Endothelial cell of umbilical vein (primary cell): ENCODE measurements around the gene SLC9A1. TPM values are rescaled to one million over a fixed set of nuclear protein-coding genes. Genes with fewer than 3 reads are reported as not detected.

Source experiments
- BruUV-seq: library from RNA; stranded (reverse); fragments of 400-500 nt; replicated peaks from 2 replicates; lab custom pipeline; 2021; lab: Mats Ljungman, UMichigan
- CTCF ChIA-PET: fragments of 300-600, 350-600 bp; sonication (Branson Sonifier 250); formaldehyde crosslinking; loops from one replicate; lab custom pipeline; 2021; ENCODE audit warnings: antibody characterized with exemption, inconsistent platforms; lab: Charles Lee
- POLR2A ChIA-PET: fragments of 300-600, 350-600 bp; sonication (Branson Sonifier 250); formaldehyde crosslinking; loops from one replicate; lab custom pipeline; 2021; ENCODE audit warnings: antibody characterized with exemption, inconsistent platforms; lab: Charles Lee
- DNase-seq: peaks from one replicate; pipeline ENCODE4 v3.0.0-alpha.2; 2011; ENCODE audit warnings: low read depth, low spot score
- FAIRE-seq: peaks from 2 replicates; lab custom pipeline; 2011; peaks lifted over from hg19 to GRCh38; lab: Jason Lieb, UNC
- H2AFZ ChIP-seq: 2 replicates; pipeline ENCODE4 v1.6.0; 2012; ENCODE audit warnings: low read depth, low read length, control low read depth, inconsistent platforms
- H3K27ac ChIP-seq: 2 replicates; pipeline ENCODE4 v1.5.1; 2011; ENCODE audit warnings: low read depth, mild to moderate bottlenecking, control low read depth, low read length, moderate library complexity; ENCODE audit not compliant: insufficient read depth
- H3K27me3 ChIP-seq, 2 experiments: 2 replicates each; pipeline versions ENCODE4 v1.6.0 to v1.6.1; 2011; ENCODE audit warnings: low read length in 2 of 2, mixed read lengths in 1 of 2; ENCODE audit not compliant: control insufficient read depth in 2 of 2, insufficient read depth in 2 of 2
- H3K36me3 ChIP-seq, 2 experiments: 2 replicates in 1 of 2; 3 replicates in 1 of 2; pipeline ENCODE4 v1.5.1; 2011; ENCODE audit warnings: low read length in 2 of 2, mild to moderate bottlenecking in 1 of 2, moderate library complexity in 1 of 2; ENCODE audit not compliant: control insufficient read depth in 2 of 2, insufficient read depth in 2 of 2; ENCODE audit errors: extremely low read depth in 1 of 2
- H3K4me1 ChIP-seq: 3 replicates; pipeline ENCODE4 v1.5.1; 2011; ENCODE audit warnings: mild to moderate bottlenecking, low read length; ENCODE audit not compliant: control insufficient read depth, insufficient read depth; ENCODE audit errors: extremely low read depth
- H3K4me2 ChIP-seq: 2 replicates; pipeline ENCODE4 v1.6.1; 2011; ENCODE audit warnings: low read length, control low read depth, mixed read lengths; ENCODE audit not compliant: insufficient read depth
- H3K4me3 ChIP-seq, 3 experiments: fragments of 200-600 bp in 1 of 3; sonication (generic), shearing (Covaris generic) in 1 of 3; replicated peaks in 1 of 3; 2 replicates each; pipeline ENCODE4 v1.5.1; 2011 to 2016; ENCODE audit warnings: control low read depth in 3 of 3, low read length in 3 of 3, mild to moderate bottlenecking in 2 of 3, inconsistent platforms in 1 of 3, low read depth in 1 of 3, moderate library complexity in 1 of 3; ENCODE audit not compliant: insufficient read depth in 1 of 3
- H3K79me2 ChIP-seq: 2 replicates; pipeline ENCODE4 v1.6.0; 2012; ENCODE audit warnings: low read length, inconsistent platforms; ENCODE audit not compliant: control insufficient read depth, insufficient read depth
- H3K9ac ChIP-seq: replicated peaks from 2 replicates; pipeline ENCODE3; 2011; ENCODE audit warnings: low read length, control low read depth; ENCODE audit not compliant: insufficient read depth; ENCODE audit errors: extremely low read depth
- H3K9me1 ChIP-seq: replicated peaks from 3 replicates; pipeline ENCODE4 v1.6.0; 2011; ENCODE audit warnings: mild to moderate bottlenecking, low read length; ENCODE audit not compliant: control insufficient read depth, insufficient read depth; ENCODE audit errors: extremely low read depth
- H3K9me3 ChIP-seq: replicated peaks from 2 replicates; pipeline ENCODE4 v1.5.1; 2012; ENCODE audit warnings: low read length, inconsistent platforms; ENCODE audit not compliant: control insufficient read depth, insufficient read depth
- H4K20me1 ChIP-seq: replicated peaks from 2 replicates; pipeline ENCODE3; 2011; ENCODE audit warnings: mild to moderate bottlenecking, low read length; ENCODE audit not compliant: control insufficient read depth, insufficient read depth; ENCODE audit errors: extremely low read depth
- EZH2 ChIP-seq: IDR thresholded peaks from 2 replicates; pipeline ENCODE4 v1.6.1; 2012; ENCODE audit warnings: borderline replicate concordance, low read depth, mild to moderate bottlenecking, moderate library complexity, low read length, inconsistent platforms; ENCODE audit not compliant: severe bottlenecking
- FOS ChIP-seq: IDR thresholded peaks from 2 replicates; pipeline ENCODE4 v1.6.1; 2011; ENCODE audit warnings: mild to moderate bottlenecking, low read length, moderate library complexity, borderline replicate concordance; ENCODE audit not compliant: insufficient read depth
- GATA2 ChIP-seq: IDR thresholded peaks from 2 replicates; pipeline ENCODE4 v1.7.0; 2011; ENCODE audit warnings: low read depth, mild to moderate bottlenecking, moderate library complexity, mixed read lengths, low read length; ENCODE audit not compliant: insufficient read length, insufficient read depth
- JUN ChIP-seq: IDR thresholded peaks from 2 replicates; pipeline ENCODE4 v1.6.1; 2011; ENCODE audit warnings: borderline replicate concordance, low read depth; ENCODE audit not compliant: insufficient read length, insufficient read depth
- MYC ChIP-seq: IDR thresholded peaks from one replicate; pipeline ENCODE4 v1.6.1; 2011; ENCODE audit warnings: mild to moderate bottlenecking, low read depth, low read length
- POLR2A ChIP-seq: IDR thresholded peaks from 2 replicates; pipeline ENCODE4 v1.6.1; 2012; ENCODE audit warnings: low read depth, mild to moderate bottlenecking, control low read depth, low read length
- POLR2AphosphoS5 ChIP-seq: IDR thresholded peaks from 2 replicates; pipeline ENCODE4 v1.6.1; 2012; ENCODE audit warnings: low read depth, mild to moderate bottlenecking, control low read depth, low read length, moderate library complexity; ENCODE audit not compliant: insufficient read depth
- dilution Hi-C: fragments of 300-500 bp; cut with MboI; formaldehyde crosslinking; loops from one replicate; pipeline ENCODE4 v1.15.0; 2019; ENCODE audit warnings: low sequenced_read_pairs; ENCODE audit not compliant: extremely low pct_ligation_motif_present
- intact Hi-C: fragments of 100-400 bp; cut with micrococcal nuclease; formaldehyde crosslinking; loops from one replicate; pipeline ENCODE4 v1.10.0; 2022
- polyA plus RNA-seq, 4 experiments: library from polyadenylated mRNA; depleted of rRNA in 3 of 4; stranded (reverse) in 3 of 4; unstranded in 1 of 4; fragments of >200 nt; gene quantifications; 2 replicates each; pipeline versions ENCODE4 v1.2.1 to v1.2.3, GENCODE V29; 2011 to 2012; ENCODE audit warnings: missing spikeins in 1 of 4
- total RNA-seq: library from RNA; stranded (reverse); gene quantifications from 2 replicates; pipeline ENCODE4 v1.2.3, GENCODE V29; 2021
- TF ChIP-seq, protein P1 (sequence below), 2 donors: IDR thresholded peaks; 1 replicate in 1 of 2; 2 replicates in 1 of 2; pipeline ENCODE4 v1.5.1; 2011; ENCODE audit warnings: low read length in 2 of 2, mild to moderate bottlenecking in 2 of 2, moderate library complexity in 2 of 2, control low read depth in 1 of 2, inconsistent platforms in 1 of 2, low read depth in 1 of 2; ENCODE audit not compliant: insufficient read depth in 1 of 2; ENCODE audit errors: extremely low read depth in 1 of 2
- TF ChIP-seq, protein P2 (sequence below): IDR thresholded peaks from 2 replicates; pipeline ENCODE4 v1.6.1; 2011; ENCODE audit not compliant: insufficient read depth, insufficient read length

SLC9A1 gene
- total and polyA plus RNA-seq, 2 donors (not counting 3 experiments of a cell fraction or from before 2014, with no cell fraction given): 22.8 to 59.2 TPM

- FAIRE-seq (no peak), DNase-seq (no peak)
- H3K9me1 ChIP-seq: no peaks in the 10 kb centered on the region
- BruUV-seq: no TSS peak
- H3K4me2 ChIP-seq: no peak overlapping the region
- TF ChIP-seq, protein P1, sequence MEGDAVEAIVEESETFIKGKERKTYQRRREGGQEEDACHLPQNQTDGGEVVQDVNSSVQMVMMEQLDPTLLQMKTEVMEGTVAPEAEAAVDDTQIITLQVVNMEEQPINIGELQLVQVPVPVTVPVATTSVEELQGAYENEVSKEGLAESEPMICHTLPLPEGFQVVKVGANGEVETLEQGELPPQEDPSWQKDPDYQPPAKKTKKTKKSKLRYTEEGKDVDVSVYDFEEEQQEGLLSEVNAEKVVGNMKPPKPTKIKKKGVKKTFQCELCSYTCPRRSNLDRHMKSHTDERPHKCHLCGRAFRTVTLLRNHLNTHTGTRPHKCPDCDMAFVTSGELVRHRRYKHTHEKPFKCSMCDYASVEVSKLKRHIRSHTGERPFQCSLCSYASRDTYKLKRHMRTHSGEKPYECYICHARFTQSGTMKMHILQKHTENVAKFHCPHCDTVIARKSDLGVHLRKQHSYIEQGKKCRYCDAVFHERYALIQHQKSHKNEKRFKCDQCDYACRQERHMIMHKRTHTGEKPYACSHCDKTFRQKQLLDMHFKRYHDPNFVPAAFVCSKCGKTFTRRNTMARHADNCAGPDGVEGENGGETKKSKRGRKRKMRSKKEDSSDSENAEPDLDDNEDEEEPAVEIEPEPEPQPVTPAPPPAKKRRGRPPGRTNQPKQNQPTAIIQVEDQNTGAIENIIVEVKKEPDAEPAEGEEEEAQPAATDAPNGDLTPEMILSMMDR (IDR thresholded peaks at IDR 0.05; ENCODE audit: extremely low read depth in 1 of 2, insufficient read depth in 1 of 2, low read depth in 1 of 2, low read length in 2 of 2): no peak
- no peak for TF ChIP-seq POLR2A
- TF ChIP-seq EZH2: no peak
- TF ChIP-seq POLR2AphosphoS5: no peak
- no peak for TF ChIP-seq MYC
- no peak for TF ChIP-seq GATA2
- TF ChIP-seq, protein P2, sequence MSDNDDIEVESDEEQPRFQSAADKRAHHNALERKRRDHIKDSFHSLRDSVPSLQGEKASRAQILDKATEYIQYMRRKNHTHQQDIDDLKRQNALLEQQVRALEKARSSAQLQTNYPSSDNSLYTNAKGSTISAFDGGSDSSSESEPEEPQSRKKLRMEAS: no peak
- TF ChIP-seq FOS: no peak
- no peak for TF ChIP-seq JUN
- intact Hi-C loops: no loop called here
- ChIA-PET CTCF (interaction anchor here (0.7 to 1.4 kb wide), 4 partner anchors 8 to 133 kb away, joined by 3 to 4 read pairs (median 4); partner anchors contain the start of gene SLC9A1), POLR2A (interaction anchor here (3.0 kb wide), 1 partner anchor 8 kb away, joined by 15 read pairs; the partner anchor contains the start of gene SLC9A1)
- H3K27me3 ChIP-seq: no peaks in the 10 kb centered on the region
- H4K20me1 ChIP-seq: no peaks in the 10 kb centered on the region
- dilution Hi-C loops: no loop called here
- no peaks in the 10 kb centered on the region for H3K9me3 ChIP-seq
- no peak overlapping the region for H3K9ac ChIP-seq
- H2AFZ ChIP-seq: no peak overlapping the region
- no peaks in the 10 kb centered on the region for H3K79me2 ChIP-seq
- H3K36me3 ChIP-seq: no peaks in the 10 kb centered on the region
- H3K27ac ChIP-seq: no peak overlapping the region
- peaks cover 14% of the 10 kb centered on the region for H3K4me1 ChIP-seq
- no peak overlapping the region for H3K4me3 ChIP-seq
Observed at GRCh38 chr1:27163093-27163492, 8.2 kb upstream of the SLC9A1 start.
